GM12865 (cell line): ENCODE results near the gene TAC4.

Experiments used
- DNase-seq: peaks from one replicate; pipeline ENCODE4 v3.0.0; 2010; ENCODE audit warnings: low read depth
- H3K4me3 ChIP-seq: 2 replicates; pipeline ENCODE4 v1.5.1; 2011; ENCODE audit warnings: mild to moderate bottlenecking, low read depth, low read length, control low read depth
- TF ChIP-seq, protein P1 (sequence below): IDR thresholded peaks from 2 replicates; pipeline ENCODE4 v1.5.1; 2011; ENCODE audit warnings: low read length, control low read depth, low read depth, inconsistent platforms; ENCODE audit not compliant: insufficient read depth; ENCODE audit errors: missing control alignments

TAC4 gene

DNA sequence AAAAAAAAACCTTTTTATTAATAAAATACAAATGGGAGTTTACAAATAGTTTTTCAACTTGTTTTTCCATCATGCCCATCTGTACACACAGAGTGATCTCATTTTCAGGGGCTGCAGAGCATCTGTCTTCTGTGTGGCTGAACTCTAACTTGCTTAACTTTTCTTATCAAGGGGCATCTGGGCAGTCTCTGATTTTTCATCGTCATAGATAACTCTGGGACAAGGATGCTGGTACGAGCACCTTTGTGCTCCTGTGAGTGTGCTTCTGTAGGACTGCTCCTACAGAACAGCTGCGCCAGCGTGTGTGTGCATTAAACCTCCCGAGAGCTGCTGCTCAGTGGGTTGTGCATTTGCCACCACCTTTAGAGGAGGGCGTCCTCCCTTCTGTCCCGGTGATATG lies 34.6 kb upstream of the TAC4 start:
- no peak for DNase-seq
- TF ChIP-seq, protein P1, sequence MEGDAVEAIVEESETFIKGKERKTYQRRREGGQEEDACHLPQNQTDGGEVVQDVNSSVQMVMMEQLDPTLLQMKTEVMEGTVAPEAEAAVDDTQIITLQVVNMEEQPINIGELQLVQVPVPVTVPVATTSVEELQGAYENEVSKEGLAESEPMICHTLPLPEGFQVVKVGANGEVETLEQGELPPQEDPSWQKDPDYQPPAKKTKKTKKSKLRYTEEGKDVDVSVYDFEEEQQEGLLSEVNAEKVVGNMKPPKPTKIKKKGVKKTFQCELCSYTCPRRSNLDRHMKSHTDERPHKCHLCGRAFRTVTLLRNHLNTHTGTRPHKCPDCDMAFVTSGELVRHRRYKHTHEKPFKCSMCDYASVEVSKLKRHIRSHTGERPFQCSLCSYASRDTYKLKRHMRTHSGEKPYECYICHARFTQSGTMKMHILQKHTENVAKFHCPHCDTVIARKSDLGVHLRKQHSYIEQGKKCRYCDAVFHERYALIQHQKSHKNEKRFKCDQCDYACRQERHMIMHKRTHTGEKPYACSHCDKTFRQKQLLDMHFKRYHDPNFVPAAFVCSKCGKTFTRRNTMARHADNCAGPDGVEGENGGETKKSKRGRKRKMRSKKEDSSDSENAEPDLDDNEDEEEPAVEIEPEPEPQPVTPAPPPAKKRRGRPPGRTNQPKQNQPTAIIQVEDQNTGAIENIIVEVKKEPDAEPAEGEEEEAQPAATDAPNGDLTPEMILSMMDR, result no peak
- no peak overlapping the region for H3K4me3 ChIP-seq

DNA sequence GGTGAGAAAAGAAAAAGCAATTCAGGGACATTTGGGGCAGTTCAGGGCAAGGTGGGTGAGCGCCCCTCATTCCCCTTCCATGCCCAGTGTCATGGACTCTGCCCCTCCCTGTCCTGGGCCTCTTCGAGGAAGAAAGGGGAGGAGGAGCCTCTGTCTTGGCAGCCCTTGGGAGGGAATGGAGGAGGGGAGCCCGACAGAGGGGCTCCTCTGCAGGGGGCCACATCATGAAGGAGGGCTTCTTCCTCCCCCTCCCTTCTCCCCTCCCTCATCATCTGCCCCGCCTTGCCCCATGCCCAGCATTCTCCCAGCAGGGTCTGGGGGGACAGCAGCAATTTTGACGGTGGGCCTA lies 33.2 kb upstream of the TAC4 start:
- DNase-seq, result no peak
- no peak overlapping the region for H3K4me3 ChIP-seq
- TF ChIP-seq, protein P1, result no peak

DNA sequence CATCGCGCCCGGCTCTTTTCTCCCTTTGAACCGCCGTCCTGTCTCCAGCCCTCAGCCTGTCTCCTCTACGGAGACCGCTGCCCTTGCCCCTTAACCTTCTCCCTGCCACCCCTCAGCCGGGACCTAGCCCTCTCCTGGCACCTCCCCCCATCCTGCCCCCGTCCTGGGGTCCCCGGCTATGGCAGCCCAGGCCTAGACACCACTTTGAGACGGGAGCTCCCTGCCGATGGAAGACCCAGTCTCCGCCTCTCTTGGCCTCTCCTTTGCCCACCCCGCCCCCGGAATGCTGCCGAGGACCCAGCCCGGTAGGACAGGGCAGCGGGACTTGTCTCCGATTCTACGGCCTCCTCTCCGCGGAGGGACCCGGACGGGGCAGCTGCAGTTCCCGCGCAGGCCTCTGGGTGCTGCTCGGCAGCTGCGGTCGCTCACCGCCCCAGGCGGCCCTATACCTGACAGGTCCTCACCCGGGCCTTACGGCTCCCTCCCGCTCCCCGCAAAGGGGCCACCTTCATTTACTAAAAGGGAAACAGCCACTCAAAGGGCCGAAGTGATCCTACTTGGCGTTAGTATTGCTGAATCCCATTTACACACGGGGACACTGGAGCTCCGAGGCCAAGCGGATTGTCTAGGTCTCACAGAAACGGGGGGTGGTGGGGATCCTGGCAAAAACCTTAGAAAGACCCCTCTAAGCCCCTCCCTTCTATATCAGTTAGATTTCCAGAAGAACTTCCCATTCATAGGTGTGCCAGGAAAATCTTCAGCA lies 32.6 kb upstream of the TAC4 start:
- DNase-seq, result peak; percentile 73
- H3K4me3 ChIP-seq, result no peak overlapping the region
- TF ChIP-seq, protein P1, result peak; percentile 96

DNA sequence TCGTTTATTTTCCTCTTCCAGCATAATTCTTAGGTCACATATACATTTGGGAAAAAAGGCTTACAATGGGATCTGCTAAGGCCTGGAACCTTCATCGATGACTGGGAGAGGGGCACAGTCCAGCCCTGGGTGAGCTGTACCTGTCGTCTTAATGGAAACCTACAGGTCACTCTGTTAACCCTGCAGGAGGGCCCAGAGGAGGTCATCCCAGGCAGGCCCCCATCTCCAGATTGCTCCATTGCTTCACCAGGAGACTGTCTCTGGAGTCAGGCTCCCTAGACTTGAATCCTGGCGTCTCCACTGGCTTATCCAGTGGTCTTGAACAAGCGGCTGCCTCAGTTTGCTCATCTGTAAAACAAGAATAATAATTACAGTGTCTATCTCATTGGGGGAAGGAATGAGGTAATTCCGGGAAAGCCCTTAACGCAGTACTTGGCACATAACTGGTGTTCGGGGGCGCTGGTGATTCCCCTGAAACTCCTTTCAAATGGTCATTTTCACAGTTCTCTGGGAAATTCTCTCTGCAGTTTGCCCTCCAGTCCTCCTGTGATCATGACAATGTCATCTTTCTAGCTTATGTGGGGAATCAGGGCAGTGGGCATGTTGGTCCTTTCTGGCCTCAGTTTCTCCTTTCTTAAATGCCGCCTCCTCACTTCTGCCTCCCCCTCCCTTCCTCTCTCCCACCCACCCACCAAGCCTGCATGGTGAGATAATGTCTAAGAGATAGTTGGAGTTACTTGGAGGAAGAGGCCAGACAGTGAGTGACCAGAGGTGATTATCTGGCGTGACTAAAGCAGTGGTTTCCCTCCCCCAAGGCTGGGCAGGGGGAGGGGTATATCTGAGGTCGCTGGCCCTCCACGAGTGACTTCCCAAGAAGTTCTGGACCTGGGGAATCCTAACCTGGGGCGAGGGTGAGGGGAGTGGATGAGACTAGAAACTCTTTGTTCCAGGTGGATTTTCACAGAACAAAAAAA lies 31.3 kb upstream of the TAC4 start:
- no peak overlapping the region for H3K4me3 ChIP-seq
- TF ChIP-seq, protein P1, result no peak
- DNase-seq, result no peak

DNA sequence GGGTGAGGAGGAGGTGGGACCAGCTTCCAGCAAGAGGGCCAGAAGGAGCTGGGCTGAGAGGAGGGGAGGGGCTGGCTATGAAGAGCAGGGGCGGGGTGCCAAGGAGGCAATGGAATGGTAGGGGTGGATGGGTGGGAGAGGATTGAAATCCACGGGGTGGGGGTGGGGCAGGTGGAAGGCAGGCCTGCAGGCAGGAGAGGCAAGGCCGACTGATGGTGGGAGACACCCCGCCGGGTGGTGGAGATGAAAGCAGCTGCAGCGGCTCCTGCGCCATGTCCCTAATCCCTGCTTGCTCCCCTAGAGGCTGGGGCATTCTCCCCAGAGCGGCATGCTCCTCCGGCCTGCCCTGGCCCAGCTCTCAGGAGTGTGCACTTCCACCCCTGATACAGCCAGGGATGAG lies 27.8 kb upstream of the TAC4 start:
- TF ChIP-seq, protein P1, result no peak
- H3K4me3 ChIP-seq, result no peak overlapping the region
- DNase-seq, result no peak

DNA sequence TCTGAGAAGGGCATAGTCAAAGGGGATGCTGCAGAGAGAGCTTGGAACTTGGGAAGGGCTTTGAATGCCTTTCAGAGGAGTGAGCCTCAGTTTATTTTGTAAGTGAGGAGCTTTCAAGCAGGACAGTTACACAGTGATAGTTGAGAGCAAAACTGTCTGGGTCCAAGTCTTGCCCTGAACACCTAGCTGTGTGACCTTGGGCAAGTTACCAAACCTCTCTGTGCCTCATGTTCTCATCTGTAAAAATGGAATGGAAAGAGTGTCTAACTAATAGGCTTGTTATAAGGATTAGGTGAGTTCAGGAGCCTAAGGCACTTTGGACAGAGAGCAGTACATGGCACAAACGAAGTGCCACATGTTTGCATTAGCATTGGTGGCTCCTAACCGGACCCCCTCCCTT lies 27.0 kb upstream of the TAC4 start:
- TF ChIP-seq, protein P1, result no peak
- no peak overlapping the region for H3K4me3 ChIP-seq
- no peak for DNase-seq
